ENCODE measurements around the gene CD70. TPM values are rescaled to one million over a fixed set of nuclear protein-coding genes. Genes with fewer than 3 reads are reported as not detected.

CD70 gene
- total and polyA plus RNA-seq, 2 of the 8 experiments (the other 6 are each of a cell fraction or from before 2014, with no cell fraction given) = 1.3 to 12.0 TPM

DNA sequence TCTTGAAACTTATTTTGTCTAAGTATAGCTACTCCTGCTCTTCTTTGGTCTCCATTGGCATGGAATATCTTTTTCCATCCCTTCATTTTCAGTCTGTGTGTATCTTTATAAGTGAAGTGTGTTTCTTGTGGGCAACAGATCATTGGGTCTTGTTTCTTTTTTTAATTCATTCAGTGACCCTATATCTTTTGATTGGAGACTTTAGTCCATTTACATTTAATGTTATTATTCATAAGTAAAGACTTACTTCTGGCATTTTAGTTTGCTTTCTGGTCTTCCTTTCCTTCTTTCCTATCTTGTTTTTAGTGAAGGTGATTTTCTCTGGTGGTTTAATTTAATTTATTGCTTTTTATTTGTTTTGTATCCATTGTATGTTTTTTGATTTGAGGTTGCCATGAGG is 19.8 kb downstream of the CD70 start:
- H4K20me1 ChIP-seq (replicated peaks in 1 of 2; ENCODE audit: control insufficient read depth in 1 of 2, insufficient read depth in 2 of 2, low read length in 2 of 2) = no peaks in the 10 kb centered on the region
- no peaks in the 10 kb centered on the region for H3K79me2 ChIP-seq (ENCODE audit: control insufficient read depth in 1 of 2, insufficient read depth in 2 of 2, low read length in 2 of 2)
- H3K36me3 ChIP-seq (ENCODE audit: control insufficient read depth in 2 of 4, insufficient read depth in 4 of 4, low read length in 3 of 4) = no peaks in the 10 kb centered on the region; a peak in 1 of 8 replicates
- H2AK5ac ChIP-seq (ENCODE audit: low read depth, low read length) = no peak overlapping the region
- no peak overlapping the region for H3K9ac ChIP-seq (replicated peaks in 1 of 4; ENCODE audit: extremely low read depth in 1 of 4, low read depth in 3 of 4, low read length in 3 of 4)
- H2BK12ac ChIP-seq (ENCODE audit: low read depth, low read length) = no peak overlapping the region
- H4K8ac ChIP-seq (ENCODE audit: extremely low read depth, insufficient read depth, low read length) = no peak overlapping the region
- H2BK20ac ChIP-seq (ENCODE audit: low read length) = no peak overlapping the region
- H3K4me3 ChIP-seq (ENCODE audit: extremely low read depth in 1 of 4, insufficient read depth in 2 of 4, low read depth in 3 of 4, low read length in 4 of 4) = no peak overlapping the region
- H3K4me2 ChIP-seq (ENCODE audit: insufficient read depth in 1 of 2, low read depth in 2 of 2, low read length in 2 of 2) = no peak overlapping the region
- H2AFZ ChIP-seq (ENCODE audit: low read length) = no peak overlapping the region
- no peak overlapping the region for H3K18ac ChIP-seq (ENCODE audit: extremely low read depth, low read length)
- H3K56ac ChIP-seq (replicated peaks; ENCODE audit: insufficient read length, low read depth, low read length) = no peak overlapping the region
- FAIRE-seq (no peak), DNase-seq (ENCODE audit: low read depth in 1 of 2, low spot score in 2 of 2) (no peak)
- no peak overlapping the region for H2BK15ac ChIP-seq (ENCODE audit: low read length)
- H3K27me3 ChIP-seq (replicated peaks in 1 of 4; ENCODE audit: control insufficient read depth in 3 of 4, extremely low read depth in 1 of 4, insufficient read depth in 3 of 4, low read length in 3 of 4) = no peaks in the 10 kb centered on the region
- H3K79me1 ChIP-seq (ENCODE audit: low read depth, low read length) = no peaks in the 10 kb centered on the region
- H2BK120ac ChIP-seq (replicated peaks; ENCODE audit: low read depth, low read length) = no peak overlapping the region
- H3K4ac ChIP-seq (replicated peaks; ENCODE audit: insufficient read length, low read depth, low read length) = no peak overlapping the region
- H3K9me3 ChIP-seq (ENCODE audit: insufficient read depth in 2 of 2, low read depth in 1 of 2, low read length in 1 of 2) = peaks cover 5% of the 10 kb centered on the region in 2 experiments; a peak in 1 of 4 replicates
- no peak overlapping the region for H2BK5ac ChIP-seq (ENCODE audit: low read depth, low read length)
- no peak overlapping the region for H4K5ac ChIP-seq (ENCODE audit: insufficient read length, low read depth, low read length)
- TF ChIP-seq, protein P1, sequence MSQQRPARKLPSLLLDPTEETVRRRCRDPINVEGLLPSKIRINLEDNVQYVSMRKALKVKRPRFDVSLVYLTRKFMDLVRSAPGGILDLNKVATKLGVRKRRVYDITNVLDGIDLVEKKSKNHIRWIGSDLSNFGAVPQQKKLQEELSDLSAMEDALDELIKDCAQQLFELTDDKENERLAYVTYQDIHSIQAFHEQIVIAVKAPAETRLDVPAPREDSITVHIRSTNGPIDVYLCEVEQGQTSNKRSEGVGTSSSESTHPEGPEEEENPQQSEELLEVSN (IDR thresholded peaks at IDR 0.05) = no peak
- H3K23me2 ChIP-seq (ENCODE audit: low read depth, low read length) = no peaks in the 10 kb centered on the region
- peaks cover 0 to 4% (median 0%) of the 10 kb centered on the region in 4 experiments; a peak in 3 of 7 replicates for H3K4me1 ChIP-seq (replicated peaks in 1 of 4; ENCODE audit: control insufficient read depth in 3 of 4, insufficient read depth in 4 of 4, low read length in 3 of 4)
- POLR2A ChIA-PET (ENCODE audit: partially characterized antibody) = no interaction called here
- no peak overlapping the region for H3K27ac ChIP-seq (ENCODE audit: low read depth, low read length)
- CTCF ChIA-PET (ENCODE audit: partially characterized antibody) = interaction anchor here (1.0 to 1.2 kb wide), 3 partner anchors 16 to 293 kb away, joined by 3 read pairs; no protein-coding TSS in a partner anchor
- no peak overlapping the region for H3K14ac ChIP-seq (ENCODE audit: insufficient read length)
- no peak overlapping the region for H4K91ac ChIP-seq (replicated peaks; ENCODE audit: insufficient read length, low read length)
- no peak overlapping the region for H3K23ac ChIP-seq (ENCODE audit: insufficient read length)
